ENCODE measurements around the gene GSTT4. TPM values are rescaled to one million over a fixed set of nuclear protein-coding genes. Genes with fewer than 3 reads are reported as not detected.

Gene GSTT4
- total and polyA plus RNA-seq, 4 donors = not detected

DNA sequence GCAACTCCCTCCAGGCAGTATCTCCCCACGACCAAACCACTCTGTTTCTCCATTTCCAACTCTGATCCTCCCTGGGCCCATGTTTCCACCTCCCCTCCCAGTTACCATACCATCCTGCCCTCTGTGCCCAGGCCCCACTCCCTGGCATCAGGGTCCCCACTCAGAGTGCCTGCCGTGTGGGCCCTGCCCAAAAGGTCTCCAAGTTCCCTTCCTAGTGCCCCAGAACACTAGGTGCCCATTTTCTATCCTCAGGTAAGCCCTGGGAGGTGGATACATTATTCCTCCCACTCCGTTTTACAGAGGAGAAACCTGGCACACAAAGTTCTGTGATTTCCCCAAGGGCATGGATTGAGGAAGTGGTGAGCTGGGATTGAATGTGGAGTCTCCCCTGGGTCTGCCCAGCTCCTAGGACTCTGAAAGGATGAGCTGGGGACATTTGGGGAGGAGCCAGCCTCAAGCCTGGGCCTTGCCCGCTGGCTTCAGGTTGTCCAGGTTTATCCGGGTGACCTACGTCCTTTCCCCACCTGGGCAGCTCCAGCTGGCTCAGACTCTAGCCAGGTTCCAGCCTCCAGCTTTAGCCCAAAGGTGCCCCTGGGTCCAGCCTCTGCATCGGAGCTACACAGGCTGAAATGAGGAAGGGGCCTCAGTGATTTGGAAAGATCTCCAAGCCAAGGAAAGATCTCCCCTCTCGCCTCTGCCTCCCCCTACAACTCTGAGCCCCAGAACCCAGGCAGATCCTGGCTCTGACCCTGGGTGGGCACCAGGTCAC lies 2.2 kb upstream of the GSTT4 start:
- Histone ChIP-seq H3K36me3 (ENCODE audit: control insufficient read depth in 4 of 4, insufficient read depth in 4 of 4, low read length in 4 of 4) (no peaks in the 10 kb centered on the region), H3K27me3 (ENCODE audit: control insufficient read depth in 3 of 3, insufficient read depth in 3 of 3, low read length in 2 of 3) (no peaks in the 10 kb centered on the region), H3K4me3 (no peak overlapping the region), H3K4me1 (ENCODE audit: control insufficient read depth in 5 of 5, insufficient read depth in 5 of 5, low read length in 5 of 5) (peaks cover 0 to 4% (median 0%) of the 10 kb centered on the region in 5 donors), H3K9me3 (ENCODE audit: control insufficient read depth in 4 of 4, insufficient read depth in 3 of 4, low read length in 3 of 4) (no peaks in the 10 kb centered on the region), H3K9ac (ENCODE audit: insufficient read depth in 1 of 2, low read length in 2 of 2) (no peak overlapping the region), H3K27ac (ENCODE audit: low read depth in 1 of 2, low read length in 1 of 2) (no peak overlapping the region)
- ATAC-seq (ENCODE audit: insufficient read depth, low FRiP score) (no peak), DNase-seq (no peak)
- 83 to 87% methylated on average over 8 of the region's 8 CpGs for WGBS, 2 donors
- TF ChIP-seq, protein P1, sequence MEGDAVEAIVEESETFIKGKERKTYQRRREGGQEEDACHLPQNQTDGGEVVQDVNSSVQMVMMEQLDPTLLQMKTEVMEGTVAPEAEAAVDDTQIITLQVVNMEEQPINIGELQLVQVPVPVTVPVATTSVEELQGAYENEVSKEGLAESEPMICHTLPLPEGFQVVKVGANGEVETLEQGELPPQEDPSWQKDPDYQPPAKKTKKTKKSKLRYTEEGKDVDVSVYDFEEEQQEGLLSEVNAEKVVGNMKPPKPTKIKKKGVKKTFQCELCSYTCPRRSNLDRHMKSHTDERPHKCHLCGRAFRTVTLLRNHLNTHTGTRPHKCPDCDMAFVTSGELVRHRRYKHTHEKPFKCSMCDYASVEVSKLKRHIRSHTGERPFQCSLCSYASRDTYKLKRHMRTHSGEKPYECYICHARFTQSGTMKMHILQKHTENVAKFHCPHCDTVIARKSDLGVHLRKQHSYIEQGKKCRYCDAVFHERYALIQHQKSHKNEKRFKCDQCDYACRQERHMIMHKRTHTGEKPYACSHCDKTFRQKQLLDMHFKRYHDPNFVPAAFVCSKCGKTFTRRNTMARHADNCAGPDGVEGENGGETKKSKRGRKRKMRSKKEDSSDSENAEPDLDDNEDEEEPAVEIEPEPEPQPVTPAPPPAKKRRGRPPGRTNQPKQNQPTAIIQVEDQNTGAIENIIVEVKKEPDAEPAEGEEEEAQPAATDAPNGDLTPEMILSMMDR (IDR thresholded peaks at IDR 0.05; ENCODE audit: control extremely low read depth, extremely low read depth) = no peak

DNA sequence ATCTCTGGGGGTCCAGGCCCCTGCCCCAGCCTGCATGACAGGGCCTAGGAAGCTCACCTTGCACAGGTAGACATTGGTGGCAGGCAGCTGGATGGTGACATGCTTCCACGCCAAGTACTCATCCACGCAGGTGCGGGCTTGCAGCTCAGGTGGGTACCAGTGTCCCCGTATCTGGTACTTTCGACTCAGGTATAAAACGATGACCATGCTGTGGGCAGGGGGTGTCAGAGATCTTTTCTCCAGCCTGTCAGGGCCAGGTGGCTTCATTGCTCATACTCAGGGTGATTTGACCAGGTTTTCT lies 1.6 kb upstream of the GSTT4 start:
- DNase-seq (no peak), ATAC-seq (ENCODE audit: insufficient read depth, low FRiP score) (no peak)
- WGBS, 2 donors = 84 to 98% methylated on average over 6 of the region's 6 CpGs
- TF ChIP-seq, protein P1 (IDR thresholded peaks at IDR 0.05; ENCODE audit: control extremely low read depth, extremely low read depth) = no peak
- Histone ChIP-seq H3K9me3 (ENCODE audit: control insufficient read depth in 4 of 4, insufficient read depth in 3 of 4, low read length in 3 of 4) (no peaks in the 10 kb centered on the region), H3K27ac (ENCODE audit: low read depth in 1 of 2, low read length in 1 of 2) (no peak overlapping the region), H3K4me3 (no peak overlapping the region), H3K9ac (ENCODE audit: insufficient read depth in 1 of 2, low read length in 2 of 2) (no peak overlapping the region), H3K27me3 (ENCODE audit: control insufficient read depth in 3 of 3, insufficient read depth in 3 of 3, low read length in 2 of 3) (no peaks in the 10 kb centered on the region), H3K36me3 (ENCODE audit: control insufficient read depth in 4 of 4, insufficient read depth in 4 of 4, low read length in 4 of 4) (no peaks in the 10 kb centered on the region), H3K4me1 (ENCODE audit: control insufficient read depth in 5 of 5, insufficient read depth in 5 of 5, low read length in 5 of 5) (no peaks in the 10 kb centered on the region)

DNA sequence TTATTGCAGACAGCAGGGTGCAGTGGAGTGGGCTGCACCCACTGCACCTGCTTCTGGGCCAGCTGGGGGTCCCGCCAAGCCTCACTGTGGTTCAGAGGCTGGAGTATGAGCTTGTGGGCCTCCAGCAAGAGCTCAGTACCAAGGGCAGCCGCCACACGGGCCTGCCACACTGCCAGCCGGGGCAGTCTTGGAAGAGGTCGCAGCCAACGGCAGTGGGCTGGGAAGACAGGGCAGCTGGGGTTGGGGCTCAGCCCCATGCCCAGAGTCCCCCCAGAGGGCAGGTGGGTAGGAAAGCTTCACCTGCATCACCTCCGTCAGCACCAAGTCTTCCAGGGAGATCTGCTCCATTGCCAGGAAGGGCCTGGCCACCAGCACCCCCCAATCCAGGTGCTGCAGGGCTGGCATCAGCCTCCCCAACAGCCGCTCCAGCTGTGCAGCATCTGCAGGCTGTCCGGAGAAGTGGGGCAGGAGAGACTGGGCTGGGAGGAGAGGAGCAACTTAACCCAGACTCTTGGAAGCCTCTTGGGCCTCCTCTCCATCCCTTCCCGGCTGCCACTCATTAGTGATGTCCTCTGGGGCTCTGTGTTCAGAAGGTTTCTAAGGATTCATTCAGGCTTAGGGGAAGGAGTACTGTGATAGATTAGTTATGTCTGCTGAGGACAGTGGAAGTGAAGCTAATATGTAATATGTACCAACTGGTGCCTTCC lies 1.1 kb upstream of the GSTT4 start:
- Histone ChIP-seq H3K9me3 (ENCODE audit: control insufficient read depth in 4 of 4, insufficient read depth in 3 of 4, low read length in 3 of 4) (no peaks in the 10 kb centered on the region), H3K4me3 (no peak overlapping the region), H3K27me3 (ENCODE audit: control insufficient read depth in 3 of 3, insufficient read depth in 3 of 3, low read length in 2 of 3) (no peaks in the 10 kb centered on the region), H3K4me1 (ENCODE audit: control insufficient read depth in 5 of 5, insufficient read depth in 5 of 5, low read length in 5 of 5) (no peaks in the 10 kb centered on the region), H3K9ac (ENCODE audit: insufficient read depth in 1 of 2, low read length in 2 of 2) (no peak overlapping the region), H3K36me3 (ENCODE audit: control insufficient read depth in 4 of 4, insufficient read depth in 4 of 4, low read length in 4 of 4) (no peaks in the 10 kb centered on the region), H3K27ac (ENCODE audit: low read depth in 1 of 2, low read length in 1 of 2) (no peak overlapping the region)
- WGBS, 2 donors = 74 to 96% methylated on average over 10 of the region's 10 CpGs
- no peak for ATAC-seq (ENCODE audit: insufficient read depth, low FRiP score)
- TF ChIP-seq, protein P1 (IDR thresholded peaks at IDR 0.05; ENCODE audit: control extremely low read depth, extremely low read depth) = no peak
- no peak for DNase-seq

All from lung (tissue), 12 donors.